Psoas muscle (tissue), 8 donors: Measurements from ENCODE around the gene C3orf20. TPM values are rescaled to one million over a fixed set of nuclear protein-coding genes. Genes with fewer than 3 reads are reported as not detected.
A peak's percentile ranks its signal among the peaks of the same experiment; 100 is the strongest.

Source experiments
- ATAC-seq, 4 donors: fragments of 200-7000 bp; cut with Tn5 transposase; one replicate each; pipeline ENCODE4 v1.9.1; 2020; ENCODE audit warnings: moderate library complexity in 3 of 4, mild to moderate bottlenecking in 2 of 4
- DNase-seq, 2 donors: peaks; one replicate each; pipeline ENCODE4 v3.0.0-alpha.2; 2020
- H3K27ac ChIP-seq: fragments of 200-600 bp; one replicate; pipeline ENCODE4 v1.8.0; 2022
- H3K27me3 ChIP-seq, 3 donors: fragments of 200-600 bp in 1 of 3; one replicate each; pipeline versions ENCODE4 v1.6.1 to v1.8.0; 2013 to 2022; ENCODE audit warnings: low read length in 2 of 3, mild to moderate bottlenecking in 2 of 3, moderate library complexity in 1 of 3; ENCODE audit not compliant: insufficient read depth in 3 of 3
- H3K36me3 ChIP-seq, 2 donors: fragments of 200-600 bp in 1 of 2; one replicate each; pipeline versions ENCODE4 v1.6.1 to v1.8.0; 2013 to 2022; ENCODE audit warnings: low read depth in 1 of 2, mild to moderate bottlenecking in 1 of 2, moderate library complexity in 1 of 2; ENCODE audit not compliant: insufficient read depth in 1 of 2
- H3K4me1 ChIP-seq: fragments of 200-600 bp; one replicate; pipeline ENCODE4 v1.8.0; 2022
- H3K4me3 ChIP-seq: fragments of 200-600 bp; one replicate; pipeline ENCODE4 v1.8.0; 2022; ENCODE audit warnings: mild to moderate bottlenecking
- H3K9me3 ChIP-seq: fragments of 200-600 bp; one replicate; pipeline ENCODE4 v1.8.0; 2022
- WGBS, 3 donors: extraction: QIAGEN DNeasy Blood & Tissue Kit; methylation state at CpG; one replicate each; pipeline versions ENCODE4 v1.1.6 to v1.1.7; 2013; 5-methylcytosine and 5-hydroxymethylcytosine counted together
- intact Hi-C, 2 donors: fragments of 100-400 bp; cut with DNase I; formaldehyde crosslinking; loops; one replicate each; pipeline versions ENCODE4 v1.11.0 to v1.14.2; 2022
- polyA plus RNA-seq, 3 donors: library from polyadenylated mRNA; stranded (reverse); fragments of 200-250 nt; gene quantifications; one replicate each; pipeline ENCODE4 v1.2.3, GENCODE V29; 2013
- total RNA-seq, 4 donors: library from RNA; stranded (reverse); fragmentation: NEBNext Ultra II Directional in 2 of 4; extraction: Animal tissue kit (Norgen Biotek cat#: 25700) in 2 of 4; gene quantifications; one replicate each; pipeline versions ENCODE4 v1.2.1 to v1.2.4, GENCODE V29; 2021 to 2023
- TF ChIP-seq, protein P1 (sequence below): fragments of 200-600 bp; IDR thresholded peaks from one replicate; pipeline ENCODE4 v1.8.0; 2022; ENCODE audit warnings: antibody characterized with exemption
- donor health status: healthy with polysubstance abuse.
- donor health status: DM: no; HTN: no; CAD: no; lungs with moderate emphysema.
- donor health status: Bipolar disorder and iron deficiency.
- donor health status: healthy.
- donor health status: DM: yes; HTN: yes; CAD: no.
- donor health status: DM: no; HTN: no; CAD: no.
- donor health status: DM: no; HTN: no; CAD: no.
- donor health status: DM: yes; HTN: yes; CAD: no.

C3orf20 gene
- total and polyA plus RNA-seq, 7 donors: 0.01 to 0.38 (median 0.09) TPM; not detected in 2

DNA sequence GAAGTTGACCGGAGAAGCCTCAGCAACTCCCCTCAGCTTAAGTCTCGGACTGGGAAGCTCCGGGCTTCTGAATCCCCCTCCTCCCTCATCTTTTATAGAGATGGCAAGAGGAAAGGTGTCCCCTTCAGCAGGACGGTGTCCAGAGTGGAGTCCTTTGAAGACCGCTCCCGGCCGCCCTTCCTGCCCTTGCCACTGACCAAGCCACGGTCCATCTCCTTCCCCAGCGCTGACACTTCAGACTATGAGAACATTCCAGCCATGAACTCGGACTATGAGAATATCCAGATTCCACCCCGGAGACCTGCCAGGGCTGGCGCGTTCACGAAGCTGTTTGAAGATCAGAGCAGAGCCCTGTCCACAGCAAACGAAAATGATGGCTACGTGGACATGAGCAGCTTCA, 146.2 kb downstream of the C3orf20 start:
- ATAC-seq (no peak), DNase-seq (peak in 1 of 2 donors; percentile 33)
- TF ChIP-seq, protein P1, sequence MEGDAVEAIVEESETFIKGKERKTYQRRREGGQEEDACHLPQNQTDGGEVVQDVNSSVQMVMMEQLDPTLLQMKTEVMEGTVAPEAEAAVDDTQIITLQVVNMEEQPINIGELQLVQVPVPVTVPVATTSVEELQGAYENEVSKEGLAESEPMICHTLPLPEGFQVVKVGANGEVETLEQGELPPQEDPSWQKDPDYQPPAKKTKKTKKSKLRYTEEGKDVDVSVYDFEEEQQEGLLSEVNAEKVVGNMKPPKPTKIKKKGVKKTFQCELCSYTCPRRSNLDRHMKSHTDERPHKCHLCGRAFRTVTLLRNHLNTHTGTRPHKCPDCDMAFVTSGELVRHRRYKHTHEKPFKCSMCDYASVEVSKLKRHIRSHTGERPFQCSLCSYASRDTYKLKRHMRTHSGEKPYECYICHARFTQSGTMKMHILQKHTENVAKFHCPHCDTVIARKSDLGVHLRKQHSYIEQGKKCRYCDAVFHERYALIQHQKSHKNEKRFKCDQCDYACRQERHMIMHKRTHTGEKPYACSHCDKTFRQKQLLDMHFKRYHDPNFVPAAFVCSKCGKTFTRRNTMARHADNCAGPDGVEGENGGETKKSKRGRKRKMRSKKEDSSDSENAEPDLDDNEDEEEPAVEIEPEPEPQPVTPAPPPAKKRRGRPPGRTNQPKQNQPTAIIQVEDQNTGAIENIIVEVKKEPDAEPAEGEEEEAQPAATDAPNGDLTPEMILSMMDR: no peak
- H3K36me3 ChIP-seq: no peaks in the 10 kb centered on the region
- H3K27me3 ChIP-seq: peaks cover 0 to 3% (median 1%) of the 10 kb centered on the region in 3 donors
- intact Hi-C loops: no loop called here
- 87 to 90% (median 87%) methylated on average over 16 of the region's 16 CpGs for WGBS, 3 donors
- H3K4me1 ChIP-seq: no peaks in the 10 kb centered on the region
- H3K27ac ChIP-seq: no peak overlapping the region
- H3K9me3 ChIP-seq: no peaks in the 10 kb centered on the region
- H3K4me3 ChIP-seq: no peak overlapping the region

DNA sequence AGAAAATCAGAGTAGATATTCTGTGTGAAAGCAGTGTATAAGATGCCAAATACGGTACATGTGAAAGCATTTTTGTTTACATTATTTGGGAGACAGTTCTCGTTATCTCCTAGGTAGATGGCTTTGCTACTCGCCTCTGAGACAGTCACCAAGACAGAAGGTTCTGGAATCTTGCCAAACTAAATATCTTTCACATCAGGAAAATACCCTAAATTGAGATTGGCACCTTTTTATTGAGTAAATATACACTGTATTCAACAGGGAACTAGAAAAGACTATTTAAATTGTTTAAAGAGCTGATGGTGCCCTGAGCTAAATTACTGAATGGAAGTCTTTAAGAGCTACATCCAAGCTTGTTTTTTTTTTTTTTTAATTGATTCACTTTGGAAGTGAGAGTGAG, 147.2 kb downstream of the C3orf20 start:
- Histone ChIP-seq H3K9me3 (no peaks in the 10 kb centered on the region), H3K36me3 (no peaks in the 10 kb centered on the region), H3K4me1 (no peaks in the 10 kb centered on the region), H3K27me3 (peaks cover 0 to 3% (median 1%) of the 10 kb centered on the region in 3 donors), H3K27ac (no peak overlapping the region), H3K4me3 (no peak overlapping the region)
- TF ChIP-seq, protein P1: no peak
- WGBS, 3 donors: 86 to 89% (median 86%) methylated on average over 3 of the region's 3 CpGs
- intact Hi-C loops: no loop called here
- DNase-seq: no peak
- no peak for ATAC-seq

Other genes with a start within 250 kb of the C3orf20 start
- 10 to 100 TPM in 3 of 4 donors, 1 to 10 TPM in 1; 8.1 to 37.4 (median 29.0) TPM for gene GRIP2, start 134.8 kb upstream of the C3orf20 start, total RNA-seq
- gene GRIP2, start 134.8 kb upstream of the C3orf20 start, polyA plus RNA-seq: 10 to 100 TPM in 1 of 3 donors, 1 to 10 TPM in 2; 2.2 to 24.9 (median 5.0) TPM
- gene CCDC174, start 23.4 kb upstream of the C3orf20 start, total RNA-seq: 10 to 100 TPM; 11.6 to 24.1 (median 13.4) TPM
- gene CCDC174, start 23.4 kb upstream of the C3orf20 start, polyA plus RNA-seq: 10 to 100 TPM; 10.6 to 22.6 (median 18.9) TPM
- 10 to 100 TPM in 2 of 4 donors, 1 to 10 TPM in 2; 6.4 to 14.6 (median 9.2) TPM for gene FGD5, start 143.8 kb downstream of the C3orf20 start, total RNA-seq
- 1 to 10 TPM; 3.6 to 5.7 (median 3.8) TPM for gene FGD5, start 143.8 kb downstream of the C3orf20 start, polyA plus RNA-seq